ENCODE results near the gene CFAP161.

The CFAP161 gene

GRCh38 chr15:81087694-81088093, 46.4 kb upstream of the CFAP161 start:
- H3K36me3 Mint-ChIP-seq (ENCODE audit: low read depth), result no peaks in the 10 kb centered on the region
- no peaks in the 10 kb centered on the region for H3K9me3 Mint-ChIP-seq
- peaks cover 50% of the 10 kb centered on the region for H3K4me1 Mint-ChIP-seq
- H3K4me3 Mint-ChIP-seq, result no peak overlapping the region
- peak overlapping the region; percentile 4 to 51 (median 23) for H3K27ac Mint-ChIP-seq
- TF ChIP-seq CTCF (IDR thresholded peaks at IDR 0.05; ENCODE audit: unreplicated experiment in 3 of 3), result no peak
- no peaks in the 10 kb centered on the region for H3K27me3 Mint-ChIP-seq (ENCODE audit: low read depth)

- peaks cover 55% of the 10 kb centered on the region for H3K4me1 Mint-ChIP-seq
- peak overlapping the region in 2 of 3 experiments; percentile 0 to 6 for H3K4me3 Mint-ChIP-seq
- no peak for TF ChIP-seq CTCF (IDR thresholded peaks at IDR 0.05; ENCODE audit: unreplicated experiment in 3 of 3)
- no peaks in the 10 kb centered on the region for H3K27me3 Mint-ChIP-seq (ENCODE audit: low read depth)
- H3K36me3 Mint-ChIP-seq (ENCODE audit: low read depth), result no peaks in the 10 kb centered on the region
- no peaks in the 10 kb centered on the region for H3K9me3 Mint-ChIP-seq
- peak overlapping the region; percentile 4 to 58 (median 51) for H3K27ac Mint-ChIP-seq
Observed at GRCh38 chr15:81088470-81089013, 45.5 kb upstream of the CFAP161 start.

GRCh38 chr15:81091889-81092558, 42.0 kb upstream of the CFAP161 start:
- TF ChIP-seq CTCF (IDR thresholded peaks at IDR 0.05; ENCODE audit: unreplicated experiment in 3 of 3), result no peak
- H3K27ac Mint-ChIP-seq, result peak overlapping the region; percentile 86 to 90 (median 90)
- H3K4me3 Mint-ChIP-seq, result peak overlapping the region in 2 of 3 experiments; percentile 17 to 45
- no peaks in the 10 kb centered on the region for H3K36me3 Mint-ChIP-seq (ENCODE audit: low read depth)
- peaks cover 50% of the 10 kb centered on the region for H3K4me1 Mint-ChIP-seq
- no peaks in the 10 kb centered on the region for H3K9me3 Mint-ChIP-seq
- peaks cover 8% of the 10 kb centered on the region for H3K27me3 Mint-ChIP-seq (ENCODE audit: low read depth)

- H3K36me3 Mint-ChIP-seq (ENCODE audit: low read depth), result no peaks in the 10 kb centered on the region
- no peak for TF ChIP-seq CTCF (IDR thresholded peaks at IDR 0.05; ENCODE audit: unreplicated experiment in 3 of 3)
- H3K4me1 Mint-ChIP-seq, result peaks cover 47% of the 10 kb centered on the region
- H3K4me3 Mint-ChIP-seq, result peak overlapping the region in 2 of 3 experiments; percentile 17 to 45
- H3K27me3 Mint-ChIP-seq (ENCODE audit: low read depth), result peaks cover 8% of the 10 kb centered on the region
- no peaks in the 10 kb centered on the region for H3K9me3 Mint-ChIP-seq
- H3K27ac Mint-ChIP-seq, result peak overlapping the region; percentile 86 to 90 (median 90)
Observed at GRCh38 chr15:81092559-81092902, 41.5 kb upstream of the CFAP161 start.

- TF ChIP-seq CTCF (IDR thresholded peaks at IDR 0.05; ENCODE audit: unreplicated experiment in 3 of 3), result no peak
- Mint-ChIP-seq H3K4me3 (no peak overlapping the region), H3K27me3 (ENCODE audit: low read depth) (peaks cover 16% of the 10 kb centered on the region), H3K36me3 (ENCODE audit: low read depth) (no peaks in the 10 kb centered on the region), H3K4me1 (peaks cover 32% of the 10 kb centered on the region), H3K27ac (no peak overlapping the region), H3K9me3 (no peaks in the 10 kb centered on the region)
Observed at GRCh38 chr15:81093961-81094360, 40.1 kb upstream of the CFAP161 start.

Measured in nephron (organoid).